Embryonic facial prominence (tissue), 1 donor: Measurements from ENCODE around the gene FOXN3.

Experiments
- DNase-seq: peaks from one replicate; pipeline ENCODE4 v3.0.0-alpha.2; 2016; ENCODE audit errors: extremely low spot score

The FOXN3 gene

GRCh38 chr14:89197623-89198022 lies 219.4 kb downstream of the FOXN3 start:
- DNase-seq: no peak

- DNase-seq: no peak
Measured at GRCh38 chr14:89196545-89196944, 220.5 kb downstream of the FOXN3 start.

- DNase-seq: no peak
Measured at GRCh38 chr14:89194376-89194775, 222.7 kb downstream of the FOXN3 start.

GRCh38 chr14:89190765-89191513 lies 226.1 kb downstream of the FOXN3 start:
- DNase-seq: no peak

- no peak for DNase-seq
Measured at GRCh38 chr14:89188492-89188891, 228.5 kb downstream of the FOXN3 start.

GRCh38 chr14:89187501-89187900 lies 229.5 kb downstream of the FOXN3 start:
- DNase-seq: no peak

- no peak for DNase-seq
Measured at GRCh38 chr14:89186856-89187376, 230.1 kb downstream of the FOXN3 start.

GRCh38 chr14:89185919-89186855 lies 230.8 kb downstream of the FOXN3 start:
- no peak for DNase-seq

- DNase-seq: no peak
Measured at GRCh38 chr14:89184952-89185351, 232.1 kb downstream of the FOXN3 start.

GRCh38 chr14:89182326-89182725 lies 234.7 kb downstream of the FOXN3 start:
- DNase-seq: no peak

GRCh38 chr14:89180546-89180945 lies 236.5 kb downstream of the FOXN3 start:
- DNase-seq: no peak

- no peak for DNase-seq
Measured at GRCh38 chr14:89179891-89180404, 237.1 kb downstream of the FOXN3 start.

- no peak for DNase-seq
Measured at GRCh38 chr14:89178800-89179535, 238.1 kb downstream of the FOXN3 start.

GRCh38 chr14:89178376-89178775 lies 238.7 kb downstream of the FOXN3 start:
- no peak for DNase-seq

GRCh38 chr14:89175881-89176799 lies 240.9 kb downstream of the FOXN3 start:
- DNase-seq: no peak

- no peak for DNase-seq
Measured at GRCh38 chr14:89171628-89172027, 245.4 kb downstream of the FOXN3 start.

GRCh38 chr14:89171168-89171567 lies 245.9 kb downstream of the FOXN3 start:
- no peak for DNase-seq

GRCh38 chr14:89167705-89168104 lies 249.3 kb downstream of the FOXN3 start:
- no peak for DNase-seq

- DNase-seq: no peak
Measured at GRCh38 chr14:89166633-89167032, 250.4 kb downstream of the FOXN3 start.
